T follicular helper cell (primary cell): ENCODE data around the gene POLN.

Experiments used
- DNase-seq: peaks from one replicate; pipeline ENCODE4 v3.0.0-alpha.2; 2020; ENCODE audit warnings: low read depth

POLN gene

DNA sequence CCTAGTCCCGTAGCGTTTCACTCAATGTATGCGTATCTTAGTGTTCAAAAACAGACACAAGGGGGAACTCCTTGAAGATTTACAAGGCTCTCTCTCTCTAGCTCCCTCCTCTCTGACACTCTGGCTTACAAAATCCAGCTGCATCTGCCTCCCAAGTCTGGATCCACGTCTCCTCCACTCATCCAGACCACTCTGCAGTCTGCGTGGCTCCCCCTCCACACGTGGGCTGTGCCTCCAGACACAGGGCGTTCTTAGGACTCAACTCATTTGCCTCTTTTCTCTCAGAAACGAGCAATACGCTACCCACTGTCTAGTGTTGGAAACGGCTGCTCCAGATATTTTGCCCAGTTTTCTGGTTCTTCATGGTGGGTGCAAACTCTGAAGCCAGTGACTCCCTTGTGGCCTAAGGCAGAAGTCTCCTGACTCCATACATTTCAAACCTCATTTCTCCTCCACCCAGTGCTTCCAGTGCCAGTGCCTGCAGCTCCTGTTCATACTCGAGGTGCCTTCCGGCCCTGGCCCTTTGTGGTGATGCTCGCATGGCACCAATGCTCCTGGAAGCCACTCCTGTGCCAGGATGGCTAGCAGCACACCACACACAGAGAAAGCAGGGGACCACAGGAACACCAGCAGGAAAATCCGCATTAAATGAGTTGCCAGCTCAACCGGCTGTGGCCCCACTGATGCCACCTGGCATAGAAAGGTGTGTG lies 158.7 kb downstream of the POLN start:
- no peak for DNase-seq

- no peak for DNase-seq
Observed at GRCh38 chr4:2082627-2083026, 159.3 kb downstream of the POLN start.

GRCh38 chr4:2082118-2082517 lies 159.8 kb downstream of the POLN start:
- DNase-seq = no peak

GRCh38 chr4:2081540-2081939 lies 160.4 kb downstream of the POLN start:
- DNase-seq = no peak

DNA sequence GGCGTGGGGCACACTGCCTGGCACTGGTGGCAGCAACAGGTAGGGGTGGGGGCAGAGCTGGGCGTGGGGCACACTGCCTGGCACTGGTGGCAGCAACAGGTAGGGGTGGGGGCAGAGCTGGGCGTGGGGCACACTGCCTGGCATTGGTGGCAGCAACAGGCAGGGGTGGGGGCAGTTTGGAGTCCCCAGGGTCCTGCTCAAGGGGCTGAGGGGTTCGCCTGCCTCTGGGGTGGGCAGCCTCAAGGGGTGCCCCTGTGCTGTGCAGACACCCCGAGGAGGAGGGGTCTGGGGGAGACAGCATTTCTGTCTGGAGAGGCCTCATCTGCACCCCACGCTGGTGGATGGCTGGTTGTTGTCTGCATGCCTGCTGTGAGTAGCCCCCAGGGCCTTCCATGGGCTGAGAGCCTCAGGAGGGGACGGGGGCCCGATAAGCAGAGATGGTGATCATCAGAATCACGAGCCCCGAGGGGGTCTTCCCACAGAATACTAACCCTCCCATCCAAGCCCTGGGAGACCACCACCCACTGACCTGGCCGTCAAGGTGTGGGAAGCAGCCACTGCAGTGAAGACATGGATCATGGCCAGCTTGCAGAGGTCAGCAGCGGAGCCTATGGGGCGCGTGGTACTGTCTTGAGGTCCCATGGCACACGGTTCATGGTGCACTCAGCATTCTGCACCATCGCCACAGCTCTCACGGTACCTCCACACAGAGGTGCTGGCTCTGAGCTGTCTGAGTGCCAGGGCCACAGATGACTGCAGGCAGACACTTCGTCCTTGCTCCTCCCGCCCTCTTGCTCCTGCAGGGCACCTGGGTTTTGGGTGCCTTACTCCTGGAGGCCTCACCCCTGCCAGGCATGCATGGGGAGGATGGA lies 161.3 kb downstream of the POLN start:
- no peak for DNase-seq

DNA sequence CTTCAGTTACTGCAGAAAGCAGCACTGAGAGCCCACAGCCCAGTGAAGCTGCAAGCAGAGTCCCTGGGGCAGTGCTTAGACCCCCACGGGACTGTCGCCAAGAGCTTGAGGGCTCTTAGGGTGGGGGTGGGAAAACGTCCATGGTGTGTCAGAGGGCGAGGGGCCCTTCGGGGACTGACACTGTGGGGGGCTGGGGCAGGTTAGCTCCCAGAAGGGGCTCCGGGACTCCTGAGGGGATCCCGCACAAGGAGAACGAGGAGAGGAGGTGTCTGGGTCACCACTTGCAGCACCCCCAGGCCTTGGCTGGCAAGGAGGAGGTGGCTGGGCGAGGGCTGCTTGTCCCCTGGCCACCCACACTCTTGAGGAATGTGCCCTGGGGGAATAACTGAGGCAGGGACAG lies 162.0 kb downstream of the POLN start:
- DNase-seq = no peak

- no peak for DNase-seq
Observed at GRCh38 chr4:2079006-2079405, 162.9 kb downstream of the POLN start.

GRCh38 chr4:2078584-2078983 lies 163.3 kb downstream of the POLN start:
- DNase-seq = no peak

- DNase-seq = no peak
Observed at GRCh38 chr4:2077537-2078460, 164.1 kb downstream of the POLN start.

DNA sequence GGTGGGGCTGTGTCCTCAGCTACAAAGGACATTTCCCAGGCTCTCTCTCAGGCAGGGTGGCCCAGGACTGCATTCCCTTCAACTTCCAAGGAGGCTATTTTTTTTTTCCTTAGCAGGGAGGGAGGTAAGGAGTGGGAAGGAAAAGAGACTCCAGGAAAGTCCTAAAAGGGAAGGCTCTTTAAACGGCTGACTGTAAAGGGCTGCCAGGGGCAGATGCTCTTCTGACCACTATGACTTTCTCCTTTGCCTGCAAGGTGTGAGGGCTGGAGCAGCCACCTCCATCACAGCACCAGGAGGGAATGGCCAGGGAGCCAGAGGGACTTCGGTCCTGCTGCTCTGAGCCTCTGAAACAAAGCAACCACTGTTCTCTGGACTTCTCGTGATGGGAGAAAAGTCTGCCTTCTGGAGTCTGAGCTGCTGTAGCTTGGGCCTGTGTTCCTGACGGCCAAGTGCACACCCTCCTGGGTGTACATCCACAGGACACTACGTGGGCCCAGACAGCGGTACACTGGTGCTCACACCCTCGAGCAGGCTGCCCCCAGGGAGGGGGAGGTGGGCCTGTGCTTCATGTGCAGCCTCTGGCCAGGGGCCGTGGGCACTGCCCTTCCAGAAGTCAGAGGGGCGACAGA lies 164.9 kb downstream of the POLN start:
- DNase-seq = no peak

GRCh38 chr4:2075987-2076907 lies 165.7 kb downstream of the POLN start:
- no peak for DNase-seq

DNA sequence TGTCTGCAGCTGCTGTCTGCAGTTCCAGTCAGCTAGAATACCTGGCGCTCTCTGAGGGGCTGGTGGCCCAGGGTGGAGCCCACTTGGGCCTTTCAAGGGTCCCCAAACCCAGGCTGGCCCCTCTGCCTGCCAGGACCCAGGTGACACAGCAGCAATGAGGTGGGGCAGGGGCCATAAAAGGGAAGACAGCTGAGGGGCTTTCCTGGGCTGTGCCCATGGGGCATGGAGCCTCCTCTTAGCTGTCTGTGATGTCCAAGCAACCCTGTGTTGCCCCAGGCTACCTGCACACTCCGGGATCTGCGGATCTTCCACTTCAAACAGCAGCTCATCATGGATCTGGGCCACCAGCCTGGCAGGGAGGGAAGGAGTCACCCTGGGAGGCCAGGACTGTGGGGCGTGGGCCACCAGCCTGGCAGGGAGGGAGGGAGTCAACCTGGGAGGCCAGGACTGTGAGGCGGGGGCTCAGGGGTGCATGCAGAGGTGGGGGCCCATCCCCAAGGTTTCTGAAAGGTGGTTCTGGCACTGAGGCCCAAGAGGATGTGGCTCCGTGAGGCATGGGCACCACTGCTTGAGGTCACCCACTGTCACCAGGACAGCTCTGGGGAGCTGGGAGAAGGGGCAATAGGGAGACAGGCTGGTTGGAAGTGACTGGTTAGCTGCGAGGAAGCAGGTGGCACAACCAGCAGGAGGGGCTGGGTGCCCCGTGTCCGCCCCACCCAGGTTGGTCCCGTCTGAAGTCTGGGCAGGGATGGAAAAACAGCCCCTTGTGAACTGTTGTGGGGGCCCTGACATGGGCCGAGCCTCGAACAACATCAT lies 166.5 kb downstream of the POLN start:
- DNase-seq = no peak

GRCh38 chr4:2074588-2074987 lies 167.3 kb downstream of the POLN start:
- no peak for DNase-seq

- DNase-seq = no peak
Observed at GRCh38 chr4:2073808-2074481, 168.0 kb downstream of the POLN start.

DNA sequence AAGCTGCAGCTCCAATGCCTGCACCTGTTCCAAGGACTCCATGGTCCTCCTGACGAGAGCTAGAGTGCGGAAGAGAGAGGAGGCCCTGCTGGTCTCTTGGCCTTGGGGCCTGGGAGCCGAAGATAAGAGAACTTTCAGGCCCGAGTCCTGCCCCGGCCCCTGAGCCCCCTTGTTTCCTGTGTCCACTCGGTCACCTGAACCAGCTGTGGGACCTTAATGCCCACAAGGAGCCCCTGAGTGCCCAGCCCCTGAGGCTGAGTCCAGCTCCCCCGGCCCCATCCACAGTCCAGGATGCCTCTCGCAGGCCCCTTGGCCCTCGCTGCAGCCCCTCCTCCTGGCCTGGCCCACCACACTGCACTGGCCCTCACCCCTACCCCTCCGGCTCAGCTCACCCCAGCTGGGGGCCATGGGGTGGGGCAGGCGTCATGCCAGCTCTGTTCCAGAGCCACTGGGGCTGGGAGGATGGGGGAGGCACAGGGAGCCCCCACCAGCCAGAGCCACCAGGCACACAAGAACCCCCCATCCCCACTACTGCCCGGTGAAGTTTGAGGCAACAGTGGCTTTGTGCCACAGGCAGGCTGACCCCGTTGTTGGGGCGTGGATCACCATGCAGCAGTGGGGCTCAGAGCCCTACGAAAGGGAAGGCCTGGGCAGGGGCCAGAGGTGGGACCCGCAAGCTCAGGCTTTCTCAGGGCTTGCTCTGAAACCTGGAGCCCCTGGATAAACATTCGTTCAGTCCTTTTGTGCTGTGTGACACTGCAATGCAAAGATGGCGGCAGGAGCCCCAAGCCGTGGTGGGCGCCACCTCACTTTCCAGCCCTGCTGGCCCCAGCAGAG lies 168.7 kb downstream of the POLN start:
- DNase-seq = no peak

- DNase-seq = no peak
Observed at GRCh38 chr4:2071912-2072867, 169.7 kb downstream of the POLN start.

- DNase-seq = no peak
Observed at GRCh38 chr4:2071252-2071911, 170.5 kb downstream of the POLN start.
